ENCODE results near the gene BCAS3.
"Not testable (repeated sequence)": the region's sequence is repeated elsewhere in the genome, so short reads cannot be mapped to it uniquely, and the experiment has no call there.

DNA sequence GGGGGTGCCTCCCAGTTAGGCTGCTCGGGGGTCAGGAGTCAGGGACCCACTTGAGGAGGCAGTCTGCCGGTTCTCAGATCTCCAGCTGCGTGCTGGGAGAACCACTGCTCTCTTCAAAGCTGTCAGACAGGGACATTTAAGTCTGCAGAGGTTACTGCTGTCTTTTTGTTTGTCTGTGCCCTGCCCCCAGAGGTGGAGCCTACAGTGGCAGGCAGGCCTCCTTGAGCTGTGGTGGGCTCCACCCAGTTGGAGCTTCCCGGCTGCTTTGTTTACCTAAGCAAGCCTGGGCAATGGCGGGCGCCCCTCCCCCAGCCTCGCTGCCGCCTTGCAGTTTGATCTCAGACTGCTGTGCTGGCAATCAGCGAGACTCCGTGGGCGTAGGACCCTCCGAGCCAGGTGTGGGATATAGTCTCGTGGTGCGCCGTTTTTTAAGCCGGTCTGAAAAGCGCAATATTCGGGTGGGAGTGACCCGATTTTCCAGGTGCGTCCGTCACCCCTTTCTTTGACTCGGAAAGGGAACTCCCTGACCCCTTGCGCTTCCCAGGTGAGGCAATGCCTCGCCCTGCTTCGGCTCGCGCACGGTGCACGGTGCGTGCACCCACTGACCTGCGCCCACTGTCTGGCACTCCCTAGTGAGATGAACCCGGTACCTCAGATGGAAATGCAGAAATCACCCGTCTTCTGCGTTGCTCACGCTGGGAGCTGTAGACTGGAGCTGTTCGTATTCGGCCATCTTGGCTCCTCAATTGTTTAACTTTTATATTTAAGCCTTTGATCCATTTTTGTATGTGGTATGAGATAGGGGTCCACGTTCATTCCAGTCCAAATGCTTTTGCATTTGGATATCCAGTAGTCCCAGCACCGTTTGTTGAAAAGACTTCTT, 209.3 kb downstream of the BCAS3 start:
- TF ChIP-seq, protein P1, sequence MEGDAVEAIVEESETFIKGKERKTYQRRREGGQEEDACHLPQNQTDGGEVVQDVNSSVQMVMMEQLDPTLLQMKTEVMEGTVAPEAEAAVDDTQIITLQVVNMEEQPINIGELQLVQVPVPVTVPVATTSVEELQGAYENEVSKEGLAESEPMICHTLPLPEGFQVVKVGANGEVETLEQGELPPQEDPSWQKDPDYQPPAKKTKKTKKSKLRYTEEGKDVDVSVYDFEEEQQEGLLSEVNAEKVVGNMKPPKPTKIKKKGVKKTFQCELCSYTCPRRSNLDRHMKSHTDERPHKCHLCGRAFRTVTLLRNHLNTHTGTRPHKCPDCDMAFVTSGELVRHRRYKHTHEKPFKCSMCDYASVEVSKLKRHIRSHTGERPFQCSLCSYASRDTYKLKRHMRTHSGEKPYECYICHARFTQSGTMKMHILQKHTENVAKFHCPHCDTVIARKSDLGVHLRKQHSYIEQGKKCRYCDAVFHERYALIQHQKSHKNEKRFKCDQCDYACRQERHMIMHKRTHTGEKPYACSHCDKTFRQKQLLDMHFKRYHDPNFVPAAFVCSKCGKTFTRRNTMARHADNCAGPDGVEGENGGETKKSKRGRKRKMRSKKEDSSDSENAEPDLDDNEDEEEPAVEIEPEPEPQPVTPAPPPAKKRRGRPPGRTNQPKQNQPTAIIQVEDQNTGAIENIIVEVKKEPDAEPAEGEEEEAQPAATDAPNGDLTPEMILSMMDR (IDR thresholded peaks at IDR 0.05 in 8 of 11, conservative IDR thresholded peaks at IDR 0.05 in 3 of 11): not testable (repeated sequence)
- TF ChIP-seq POLR2AphosphoS5 (IDR thresholded peaks at IDR 0.05): not testable (repeated sequence)

Data from spleen (tissue), 7 donors.